Neural cell (in vitro differentiated cells): ENCODE data around the gene MGST3.

Experiments
- CTCF ChIP-seq: fragments of 450-650 bp; IDR thresholded peaks from 2 replicates; pipeline ENCODE4 v1.5.1; 2014; ENCODE audit warnings: antibody characterized with exemption, mild to moderate bottlenecking, moderate library complexity; ENCODE audit not compliant: poor library complexity, severe bottlenecking
- POLR2AphosphoS5 ChIP-seq: IDR thresholded peaks from 2 replicates; pipeline ENCODE4 v1.6.1; 2012

GRCh38 chr1:165581926-165582325 is 49.1 kb upstream of the MGST3 start:
- TF ChIP-seq POLR2AphosphoS5 = no peak
- TF ChIP-seq CTCF = no peak
